ENCODE data around the gene GSTO2.

GSTO2 gene

DNA sequence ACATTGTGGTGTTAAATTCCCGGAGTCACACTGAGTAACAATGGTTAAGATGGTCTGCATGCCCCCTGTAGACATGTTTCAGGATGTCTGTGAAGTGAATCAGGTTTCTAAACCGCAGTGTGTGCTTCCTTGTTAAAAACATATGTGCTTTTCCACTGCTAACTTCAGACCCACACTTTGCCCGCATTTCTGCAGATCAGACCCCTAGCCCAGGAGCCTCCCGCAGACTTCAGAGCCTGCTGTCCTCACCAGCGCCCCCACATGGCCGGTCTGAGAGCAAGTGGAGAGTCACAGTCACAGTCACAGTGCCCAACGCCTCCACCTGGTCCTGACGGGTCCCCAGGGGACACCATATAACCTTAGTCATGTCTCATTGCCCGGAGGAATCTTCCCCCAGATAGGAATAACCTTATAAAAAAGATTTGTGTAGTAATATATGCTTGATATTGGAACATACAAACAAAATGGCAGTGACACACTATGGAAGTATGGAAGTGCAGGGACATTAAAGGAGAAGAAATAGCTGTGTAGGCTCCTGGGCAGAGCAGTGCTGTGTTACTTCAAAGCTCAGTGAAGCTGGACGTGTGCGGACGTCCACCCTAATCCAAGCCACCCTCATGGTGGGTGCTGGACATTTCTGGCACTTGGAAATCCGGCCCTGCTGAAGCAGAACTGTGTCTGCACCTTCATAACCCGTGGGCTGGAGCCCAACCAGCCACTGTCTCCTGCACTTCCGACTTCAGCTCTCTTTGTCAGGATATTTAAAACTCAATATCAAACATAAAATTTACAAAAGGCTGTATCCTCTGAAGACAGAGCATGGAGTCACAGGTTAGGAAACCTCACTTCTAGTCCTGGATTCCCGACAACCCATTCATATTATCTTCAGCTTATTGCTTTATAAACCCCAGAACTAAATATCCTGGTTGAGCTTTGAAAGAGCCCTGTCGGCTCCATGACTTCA is 29.0 kb downstream of the GSTO2 start:
- Histone ChIP-seq H3K27ac (ENCODE audit: insufficient read depth, low read depth, low read length, poor library complexity, severe bottlenecking) (no peak overlapping the region), H3K36me3 (ENCODE audit: control insufficient read depth, insufficient read depth, low read length) (no peaks in the 10 kb centered on the region), H3K4me3 (ENCODE audit: insufficient read depth, low read depth, low read length) (no peak overlapping the region), H3K27me3 (ENCODE audit: control insufficient read depth, insufficient read depth, low read length, poor library complexity, severe bottlenecking) (no peaks in the 10 kb centered on the region), H3K9me3 (ENCODE audit: control insufficient read depth, low read length) (no peaks in the 10 kb centered on the region), H3K4me1 (ENCODE audit: control insufficient read depth, insufficient read depth, low read length) (no peaks in the 10 kb centered on the region)
- 58 to 66% methylated on average over 15 to 16 of the region's 17 CpGs for WGBS, 2 experiments

GRCh38 chr10:104299031-104299904 is 30.3 kb downstream of the GSTO2 start:
- WGBS, 2 experiments, result 90 to 94% methylated on average over 13 of the region's 13 CpGs

DNA sequence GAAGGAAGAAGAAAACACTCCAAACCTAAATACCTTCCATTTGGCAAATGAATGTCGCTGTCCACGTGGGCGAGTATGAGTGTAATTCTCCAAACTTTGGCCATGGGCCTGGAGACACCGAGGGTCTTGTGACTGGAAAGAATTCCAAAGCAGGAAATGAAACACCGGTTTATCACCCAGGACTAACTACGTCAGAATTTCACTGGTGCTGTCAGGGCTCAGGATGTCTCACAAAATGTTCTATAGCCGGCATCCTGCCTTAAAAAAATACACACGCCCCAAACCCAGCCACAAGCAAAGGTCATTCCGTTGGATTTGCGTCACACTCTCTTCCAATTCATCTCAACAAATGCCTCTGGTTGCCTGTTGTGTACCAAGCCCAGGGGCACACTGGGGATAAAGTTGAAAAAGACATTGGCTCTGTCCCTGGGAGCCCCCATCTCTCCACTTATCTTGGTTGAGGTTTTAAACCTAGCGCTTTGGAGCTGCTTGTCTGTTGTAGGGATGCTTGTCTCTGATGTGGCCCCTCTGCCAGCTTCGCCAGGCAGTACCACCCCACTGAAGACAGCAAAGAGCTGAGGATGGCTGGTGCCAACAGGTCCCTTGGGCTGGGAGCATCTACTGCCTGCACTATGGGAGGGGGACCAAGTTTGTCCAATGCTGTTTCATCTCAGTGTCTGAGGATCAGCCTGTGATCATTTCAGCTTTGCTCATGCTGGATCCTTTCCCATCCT is 31.2 kb downstream of the GSTO2 start:
- no peaks in the 10 kb centered on the region for H3K27me3 ChIP-seq (ENCODE audit: control insufficient read depth, insufficient read depth, low read length, poor library complexity, severe bottlenecking)
- no peak overlapping the region for H3K27ac ChIP-seq (ENCODE audit: insufficient read depth, low read depth, low read length, poor library complexity, severe bottlenecking)
- no peaks in the 10 kb centered on the region for H3K4me1 ChIP-seq (ENCODE audit: control insufficient read depth, insufficient read depth, low read length)
- H3K4me3 ChIP-seq (ENCODE audit: insufficient read depth, low read depth, low read length), result no peak overlapping the region
- H3K9me3 ChIP-seq (ENCODE audit: control insufficient read depth, low read length), result no peaks in the 10 kb centered on the region
- H3K36me3 ChIP-seq (ENCODE audit: control insufficient read depth, insufficient read depth, low read length), result no peaks in the 10 kb centered on the region
- WGBS, 2 experiments, result 95% methylated on average over 12 of the region's 12 CpGs

More at GRCh38 chr10:104299031-104299904, 30.3 kb downstream of the GSTO2 start:
- no peaks in the 10 kb centered on the region for H3K4me1 ChIP-seq (ENCODE audit: control insufficient read depth, insufficient read depth, low read length)
- H3K36me3 ChIP-seq (ENCODE audit: control insufficient read depth, insufficient read depth, low read length), result no peaks in the 10 kb centered on the region
- H3K4me3 ChIP-seq (ENCODE audit: insufficient read depth, low read depth, low read length), result no peak overlapping the region
- no peaks in the 10 kb centered on the region for H3K27me3 ChIP-seq (ENCODE audit: control insufficient read depth, insufficient read depth, low read length, poor library complexity, severe bottlenecking)
- H3K27ac ChIP-seq (ENCODE audit: insufficient read depth, low read depth, low read length, poor library complexity, severe bottlenecking), result no peak overlapping the region
- no peaks in the 10 kb centered on the region for H3K9me3 ChIP-seq (ENCODE audit: control insufficient read depth, low read length)

DNA sequence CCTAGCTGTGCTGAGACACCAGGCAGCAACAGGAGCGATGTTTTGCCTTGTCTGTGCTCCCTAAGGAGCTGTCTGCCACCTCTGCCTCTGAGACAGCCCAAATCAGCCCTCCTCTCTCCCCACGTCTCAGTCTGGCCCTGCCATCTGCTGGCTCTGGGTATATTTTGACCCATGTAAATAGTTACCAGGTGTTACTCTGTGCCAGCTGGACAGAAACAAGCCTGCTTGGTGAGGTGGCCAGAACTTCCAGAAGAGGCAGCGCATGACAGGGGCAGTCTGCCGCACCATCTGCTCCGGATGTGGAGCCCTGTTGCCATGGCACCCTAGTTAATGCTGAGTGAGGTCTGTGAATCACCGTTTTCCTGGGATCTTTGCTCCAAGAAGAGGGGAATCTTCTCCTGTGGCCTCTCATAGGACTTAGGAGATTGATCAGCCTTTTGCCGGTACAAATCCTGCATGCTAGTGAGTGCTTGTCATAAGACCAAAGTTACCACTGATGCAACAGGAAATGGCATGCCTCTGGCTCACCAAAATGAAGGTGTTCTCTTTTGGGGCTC is 31.8 kb downstream of the GSTO2 start:
- no peak overlapping the region for H3K4me3 ChIP-seq (ENCODE audit: insufficient read depth, low read depth, low read length)
- no peaks in the 10 kb centered on the region for H3K27me3 ChIP-seq (ENCODE audit: control insufficient read depth, insufficient read depth, low read length, poor library complexity, severe bottlenecking)

GRCh38 chr10:104301907-104302690 is 33.1 kb downstream of the GSTO2 start:
- Histone ChIP-seq H3K27me3 (ENCODE audit: control insufficient read depth, insufficient read depth, low read length, poor library complexity, severe bottlenecking) (no peaks in the 10 kb centered on the region), H3K4me3 (ENCODE audit: insufficient read depth, low read depth, low read length) (no peak overlapping the region), H3K4me1 (ENCODE audit: control insufficient read depth, insufficient read depth, low read length) (peaks cover 6% of the 10 kb centered on the region), H3K27ac (ENCODE audit: insufficient read depth, low read depth, low read length, poor library complexity, severe bottlenecking) (no peak overlapping the region), H3K36me3 (ENCODE audit: control insufficient read depth, insufficient read depth, low read length) (no peaks in the 10 kb centered on the region), H3K9me3 (ENCODE audit: control insufficient read depth, low read length) (no peaks in the 10 kb centered on the region)
- 85 to 93% methylated on average over 2 of the region's 3 CpGs for WGBS, 2 experiments

More for the DNA sequence above, 31.8 kb downstream of the GSTO2 start:
- no peaks in the 10 kb centered on the region for H3K4me1 ChIP-seq (ENCODE audit: control insufficient read depth, insufficient read depth, low read length)
- no peaks in the 10 kb centered on the region for H3K9me3 ChIP-seq (ENCODE audit: control insufficient read depth, low read length)
- 72 to 77% methylated on average over 7 of the region's 7 CpGs for WGBS, 2 experiments
- no peaks in the 10 kb centered on the region for H3K36me3 ChIP-seq (ENCODE audit: control insufficient read depth, insufficient read depth, low read length)
- no peak overlapping the region for H3K27ac ChIP-seq (ENCODE audit: insufficient read depth, low read depth, low read length, poor library complexity, severe bottlenecking)

DNA sequence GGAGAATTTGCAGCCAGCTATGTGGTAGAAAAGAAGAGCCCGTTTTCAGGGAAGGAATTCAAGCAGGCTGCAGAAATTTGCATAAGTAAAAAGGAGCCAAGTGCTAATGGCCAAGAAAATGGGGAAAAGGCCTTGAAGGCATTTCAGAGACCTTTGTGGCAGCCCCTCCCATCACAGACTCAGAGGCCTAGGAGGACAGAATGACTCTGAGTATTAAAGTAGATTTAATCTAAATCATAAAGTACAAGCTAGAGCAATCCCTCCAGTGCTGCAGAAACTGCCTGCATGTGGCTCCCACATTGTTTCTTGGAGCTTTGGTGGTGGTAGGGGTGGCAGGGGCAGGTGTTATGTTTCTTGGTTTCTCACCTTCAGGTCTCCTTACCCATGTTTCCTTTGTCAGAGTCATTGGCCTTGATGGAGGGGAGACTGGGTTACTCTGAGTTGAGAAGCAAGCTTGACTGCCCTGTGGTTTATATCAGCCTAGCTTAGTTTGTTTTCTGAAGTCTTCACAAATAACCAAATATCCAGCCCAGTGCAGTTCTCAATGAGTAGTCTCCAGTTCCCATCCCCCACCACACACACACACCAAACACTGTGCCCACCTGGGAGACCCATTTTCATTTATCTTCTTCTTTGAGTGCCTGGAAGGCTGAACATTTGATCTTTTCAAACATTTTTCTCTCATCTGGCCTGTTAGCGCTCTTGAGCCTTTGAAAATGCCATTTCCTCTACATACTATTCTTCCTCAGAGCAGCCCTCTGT is 34.8 kb downstream of the GSTO2 start:
- no peak overlapping the region for H3K27ac ChIP-seq (ENCODE audit: insufficient read depth, low read depth, low read length, poor library complexity, severe bottlenecking)
- no peaks in the 10 kb centered on the region for H3K36me3 ChIP-seq (ENCODE audit: control insufficient read depth, insufficient read depth, low read length)
- H3K4me3 ChIP-seq (ENCODE audit: insufficient read depth, low read depth, low read length), result no peak overlapping the region
- H3K9me3 ChIP-seq (ENCODE audit: control insufficient read depth, low read length), result no peaks in the 10 kb centered on the region
- no peaks in the 10 kb centered on the region for H3K27me3 ChIP-seq (ENCODE audit: control insufficient read depth, insufficient read depth, low read length, poor library complexity, severe bottlenecking)
- WGBS, 2 experiments, result 46 to 48% methylated on average over 2 of the region's 2 CpGs
- H3K4me1 ChIP-seq (ENCODE audit: control insufficient read depth, insufficient read depth, low read length), result peaks cover 7% of the 10 kb centered on the region

GRCh38 chr10:104304356-104304745 is 35.4 kb downstream of the GSTO2 start:
- Histone ChIP-seq H3K36me3 (ENCODE audit: control insufficient read depth, insufficient read depth, low read length) (no peaks in the 10 kb centered on the region), H3K4me1 (ENCODE audit: control insufficient read depth, insufficient read depth, low read length) (peaks cover 7% of the 10 kb centered on the region), H3K27ac (ENCODE audit: insufficient read depth, low read depth, low read length, poor library complexity, severe bottlenecking) (no peak overlapping the region), H3K27me3 (ENCODE audit: control insufficient read depth, insufficient read depth, low read length, poor library complexity, severe bottlenecking) (no peaks in the 10 kb centered on the region), H3K4me3 (ENCODE audit: insufficient read depth, low read depth, low read length) (no peak overlapping the region), H3K9me3 (ENCODE audit: control insufficient read depth, low read length) (no peaks in the 10 kb centered on the region)
- WGBS, 2 experiments, result 94 to 97% methylated on average over 4 of the region's 4 CpGs

- WGBS, 2 experiments, result 95% methylated on average over 8 of the region's 8 CpGs
- no peak overlapping the region for H3K27ac ChIP-seq (ENCODE audit: insufficient read depth, low read depth, low read length, poor library complexity, severe bottlenecking)
- H3K4me3 ChIP-seq (ENCODE audit: insufficient read depth, low read depth, low read length), result no peak overlapping the region
- no peaks in the 10 kb centered on the region for H3K9me3 ChIP-seq (ENCODE audit: control insufficient read depth, low read length)
- H3K36me3 ChIP-seq (ENCODE audit: control insufficient read depth, insufficient read depth, low read length), result no peaks in the 10 kb centered on the region
- H3K27me3 ChIP-seq (ENCODE audit: control insufficient read depth, insufficient read depth, low read length, poor library complexity, severe bottlenecking), result no peaks in the 10 kb centered on the region
- peaks cover 7% of the 10 kb centered on the region for H3K4me1 ChIP-seq (ENCODE audit: control insufficient read depth, insufficient read depth, low read length)
Observed at GRCh38 chr10:104304927-104305326, 35.9 kb downstream of the GSTO2 start.

All from ectodermal cell (in vitro differentiated cells).